Ishikawa (cell line): ENCODE measurements around the gene RIGI.

Source experiments
- CEBPB ChIP-seq: IDR thresholded peaks from 2 replicates; pipeline ENCODE4 v1.6.1; 2012
- CREB1 ChIP-seq: IDR thresholded peaks from 2 replicates; pipeline ENCODE4 v1.6.1; 2012; ENCODE audit warnings: low read depth
- EGR1 ChIP-seq: IDR thresholded peaks from 2 replicates; pipeline ENCODE4 v1.6.1; 2012
- EP300 ChIP-seq: IDR thresholded peaks from 2 replicates; pipeline ENCODE4 v1.6.1; 2012; ENCODE audit warnings: borderline replicate concordance
- FOXM1 ChIP-seq: IDR thresholded peaks from 2 replicates; pipeline ENCODE4 v1.6.1; 2012; ENCODE audit warnings: low read depth, borderline replicate concordance
- MAX ChIP-seq: IDR thresholded peaks from 2 replicates; pipeline ENCODE4 v1.6.1; 2012
- NFIC ChIP-seq: IDR thresholded peaks from 2 replicates; pipeline ENCODE4 v1.6.1; 2012
- RAD21 ChIP-seq: IDR thresholded peaks from 2 replicates; pipeline ENCODE4 v1.6.1; 2012; ENCODE audit warnings: low read depth
- REST ChIP-seq: IDR thresholded peaks from 2 replicates; pipeline ENCODE4 v1.6.1; 2012; ENCODE audit warnings: low read depth, mild to moderate bottlenecking
- TAF1 ChIP-seq: IDR thresholded peaks from 2 replicates; pipeline ENCODE4 v1.6.1; 2012; ENCODE audit warnings: low read depth, mild to moderate bottlenecking
- TCF12 ChIP-seq: IDR thresholded peaks from 2 replicates; pipeline ENCODE4 v1.6.1; 2012; ENCODE audit warnings: low read depth
- TEAD4 ChIP-seq: IDR thresholded peaks from 2 replicates; pipeline ENCODE4 v1.6.1; 2012
- USF1 ChIP-seq: IDR thresholded peaks from 2 replicates; pipeline ENCODE4 v1.6.1; 2012
- YY1 ChIP-seq: IDR thresholded peaks from 2 replicates; pipeline ENCODE4 v1.6.1; 2012; ENCODE audit warnings: low read depth
- ZBTB7A ChIP-seq: IDR thresholded peaks from 2 replicates; pipeline ENCODE4 v1.6.1; 2012; ENCODE audit warnings: low read depth

RIGI gene

GRCh38 chr9:32550562-32551275 lies 24.7 kb upstream of the RIGI start:
- TF ChIP-seq MAX, result peak; percentile 32; the same call in 1 of the 2 replicates
- peak; percentile 7; the same call in 1 of the 2 replicates for TF ChIP-seq EGR1
- TF ChIP-seq ZBTB7A, result peak; percentile 99
- TF ChIP-seq FOXM1, result 0 out of 2 replicates have a peak, but pooled peaks have one; percentile 25
- TF ChIP-seq CEBPB, result no peak
- peak; percentile 50; the same call in 1 of the 2 replicates for TF ChIP-seq TAF1
- no peak for TF ChIP-seq RAD21
- no peak for TF ChIP-seq TEAD4
- TF ChIP-seq NFIC, result no peak
- TF ChIP-seq YY1, result no peak
- peak; percentile 50; the same call in 1 of the 2 replicates for TF ChIP-seq TCF12
- no peak for TF ChIP-seq EP300
- TF ChIP-seq USF1, result no peak
- TF ChIP-seq CREB1, result peak; percentile 73
- TF ChIP-seq REST, result no peak

GRCh38 chr9:32550150-32550561 lies 24.2 kb upstream of the RIGI start:
- TF ChIP-seq TAF1 (no peak), ZBTB7A (no peak), CREB1 (no peak), USF1 (no peak), REST (no peak), CEBPB (no peak), YY1 (no peak), FOXM1 (no peak)

- TF ChIP-seq TCF12, result no peak
- no peak for TF ChIP-seq NFIC
- TF ChIP-seq REST, result no peak
- TF ChIP-seq ZBTB7A, result no peak
- no peak for TF ChIP-seq EP300
- no peak for TF ChIP-seq CEBPB
- TF ChIP-seq USF1, result no peak
- TF ChIP-seq CREB1, result no peak
- no peak for TF ChIP-seq YY1
- TF ChIP-seq EGR1, result no peak
- no peak for TF ChIP-seq FOXM1
- no peak for TF ChIP-seq MAX
- TF ChIP-seq TAF1, result no peak
- TF ChIP-seq TEAD4, result no peak
- no peak for TF ChIP-seq RAD21
These were observed 19.9 kb upstream of the RIGI start for GRCh38 chr9:32545884-32546283.

GRCh38 chr9:32543047-32543446 lies 17.1 kb upstream of the RIGI start:
- TF ChIP-seq FOXM1, result no peak
- no peak for TF ChIP-seq MAX
- TF ChIP-seq YY1, result no peak
- TF ChIP-seq EP300, result no peak
- TF ChIP-seq ZBTB7A, result no peak
- no peak for TF ChIP-seq CEBPB
- TF ChIP-seq NFIC, result no peak
- TF ChIP-seq USF1, result no peak
- TF ChIP-seq TAF1, result no peak
- no peak for TF ChIP-seq EGR1
- no peak for TF ChIP-seq RAD21
- no peak for TF ChIP-seq TCF12
